Measurements from ENCODE around the gene DENND4A.

The DENND4A gene

GRCh38 chr15:65792138-65792987, at the start of gene DENND4A:
Gene DENND4A, minus strand, starts transcription at chr15:65792293. Its CDS starts 35,843 bp downstream, at chr15:65756450.
- DNase-seq (ENCODE audit: low spot score), result peak; percentile 94

DNA sequence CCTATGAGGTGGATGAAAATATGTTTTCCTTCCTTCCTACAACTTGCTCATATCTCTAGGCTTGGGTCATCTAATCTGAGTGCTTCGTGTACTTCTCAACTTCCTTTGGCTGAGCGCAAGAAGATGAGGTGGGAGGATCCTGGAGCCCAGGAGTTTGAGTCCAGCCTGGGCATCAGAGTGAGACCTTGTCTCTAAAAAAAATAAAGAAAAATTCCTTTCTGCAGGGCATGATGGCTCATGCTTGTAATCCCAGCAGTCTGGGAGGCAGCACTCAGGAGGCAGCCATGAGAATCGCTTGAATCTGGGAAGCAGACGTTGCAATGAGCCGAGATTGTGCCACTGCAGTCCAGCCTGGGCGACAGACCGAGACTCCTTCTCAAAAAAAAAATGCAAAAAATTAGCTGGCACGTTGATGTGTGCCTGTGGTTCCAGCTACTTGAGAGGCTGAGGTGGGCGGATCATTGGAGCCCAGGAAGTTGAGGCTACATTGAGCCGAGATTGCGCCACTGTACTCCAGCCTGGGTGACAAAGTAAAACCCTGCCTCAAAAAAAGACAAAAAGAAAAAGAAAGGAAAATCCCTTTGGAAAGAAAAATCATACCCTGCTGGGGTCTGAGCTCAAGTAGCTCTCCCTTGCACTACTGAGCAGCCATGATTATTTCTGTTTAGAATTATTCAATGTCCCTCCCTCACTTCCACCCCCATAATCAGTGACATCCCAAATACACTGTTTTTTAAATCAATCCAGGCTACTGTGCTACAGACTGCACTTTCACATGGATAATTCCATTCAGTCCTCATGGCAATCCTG, 49.2 kb upstream of the DENND4A start:
- DNase-seq (ENCODE audit: low spot score), result no peak

- DNase-seq (ENCODE audit: low spot score), result no peak
Observed at GRCh38 chr15:65839985-65840384, 47.9 kb upstream of the DENND4A start.

- DNase-seq (ENCODE audit: low spot score), result no peak
Observed at GRCh38 chr15:65839354-65839901, 47.3 kb upstream of the DENND4A start.

- DNase-seq (ENCODE audit: low spot score), result no peak
Observed at GRCh38 chr15:65837301-65838294, 45.5 kb upstream of the DENND4A start.

DNA sequence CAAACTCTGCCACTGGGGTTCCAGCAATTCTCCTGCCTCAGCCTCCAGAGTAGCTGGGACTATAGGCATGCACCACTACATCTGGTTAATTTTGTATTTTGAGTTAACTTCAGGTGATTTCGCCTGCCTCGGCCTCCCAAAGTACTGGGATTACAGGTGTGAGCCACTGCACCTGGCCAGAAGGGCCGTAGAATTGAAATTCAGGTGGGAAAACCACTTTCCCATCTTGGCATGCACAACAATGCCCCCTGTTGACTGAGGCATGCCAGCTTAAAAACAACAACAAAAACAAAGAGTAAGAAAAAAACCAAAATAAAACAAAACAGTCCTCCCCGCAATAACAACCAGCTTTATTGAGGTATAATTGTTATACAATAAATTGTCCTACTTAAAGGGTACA, 44.6 kb upstream of the DENND4A start:
- DNase-seq (ENCODE audit: low spot score), result peak; percentile 48

DNA sequence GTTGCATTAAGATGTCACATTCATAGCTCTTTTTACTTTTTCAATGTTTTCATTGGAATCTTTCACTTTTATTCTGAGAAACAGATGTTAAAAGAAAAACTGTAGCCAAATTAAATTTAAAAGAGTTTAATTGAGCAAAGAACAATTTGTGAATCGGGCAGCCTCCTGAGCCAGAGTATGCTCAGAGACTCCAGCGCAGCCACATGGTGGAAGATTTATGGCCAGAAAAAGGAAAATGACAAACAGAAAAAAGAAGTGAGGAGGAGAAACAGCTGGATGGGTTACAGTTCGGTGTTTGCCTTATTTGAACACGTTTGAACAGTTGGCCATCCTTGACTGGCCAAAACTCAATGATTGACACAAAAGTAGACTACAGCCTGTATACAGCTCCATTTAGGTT, 43.4 kb upstream of the DENND4A start:
- DNase-seq (ENCODE audit: low spot score), result no peak

DNA sequence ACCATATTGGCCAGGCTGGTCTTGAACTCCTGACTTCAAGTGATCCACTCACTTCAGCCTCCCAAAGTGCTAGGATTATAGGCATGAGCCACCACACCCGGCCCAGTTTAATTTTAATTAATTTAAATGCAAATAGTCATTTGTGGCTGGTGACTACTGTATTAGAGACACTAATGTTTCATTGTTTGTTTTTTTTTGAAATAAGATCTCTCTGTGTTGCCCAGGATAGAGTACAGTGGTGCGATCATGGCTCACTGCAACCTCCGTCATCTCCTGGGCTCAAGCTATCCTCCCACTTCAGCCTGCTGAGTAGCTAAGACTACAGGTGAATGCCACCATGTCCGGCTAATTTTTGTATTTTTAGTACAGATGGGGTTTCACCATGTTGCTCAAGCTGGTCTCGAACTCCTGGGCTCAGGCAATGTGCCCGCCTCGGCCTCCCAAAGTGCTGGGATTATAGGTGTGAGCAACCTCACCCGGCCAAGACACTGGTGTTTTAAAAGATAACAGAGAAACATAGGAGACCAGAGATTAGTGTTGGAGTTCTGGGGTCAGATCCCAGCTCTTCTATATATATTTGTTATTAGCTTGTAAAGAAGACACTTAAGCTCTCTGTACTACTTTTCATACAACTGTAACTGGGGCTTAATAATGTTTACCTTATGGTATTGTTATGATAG, 42.6 kb upstream of the DENND4A start:
- DNase-seq (ENCODE audit: low spot score), result no peak

GRCh38 chr15:65833501-65834205, 41.6 kb upstream of the DENND4A start:
- DNase-seq (ENCODE audit: low spot score), result peak; percentile 47

- DNase-seq (ENCODE audit: low spot score), result peak; percentile 44
Observed at GRCh38 chr15:65832549-65833364, 40.7 kb upstream of the DENND4A start.

- peak; percentile 45 for DNase-seq (ENCODE audit: low spot score)
Observed at GRCh38 chr15:65829130-65829764, 37.2 kb upstream of the DENND4A start.

DNA sequence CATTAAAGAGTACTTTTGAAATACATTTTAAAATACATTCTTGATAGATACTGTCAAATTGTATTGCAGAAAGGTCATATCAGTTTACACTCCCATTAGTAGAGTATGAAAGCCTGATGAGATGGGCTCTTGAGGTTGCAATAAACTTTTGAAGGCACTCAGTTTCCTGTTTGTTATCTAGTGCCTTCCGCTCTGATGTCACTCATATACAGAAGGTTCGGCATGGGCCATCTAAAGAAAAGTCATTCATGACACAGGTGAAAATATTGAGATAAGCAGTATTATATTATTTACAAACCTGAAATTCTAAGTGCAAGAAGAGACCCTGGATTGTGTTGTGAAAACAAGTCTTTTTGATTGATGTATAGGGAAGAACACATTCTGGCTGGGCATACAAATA, 36.5 kb upstream of the DENND4A start:
- DNase-seq (ENCODE audit: low spot score), result no peak

- DNase-seq (ENCODE audit: low spot score), result no peak
Observed at GRCh38 chr15:65827065-65827464, 35.0 kb upstream of the DENND4A start.

GRCh38 chr15:65824941-65825544, 33.0 kb upstream of the DENND4A start:
- DNase-seq (ENCODE audit: low spot score), result no peak

DNA sequence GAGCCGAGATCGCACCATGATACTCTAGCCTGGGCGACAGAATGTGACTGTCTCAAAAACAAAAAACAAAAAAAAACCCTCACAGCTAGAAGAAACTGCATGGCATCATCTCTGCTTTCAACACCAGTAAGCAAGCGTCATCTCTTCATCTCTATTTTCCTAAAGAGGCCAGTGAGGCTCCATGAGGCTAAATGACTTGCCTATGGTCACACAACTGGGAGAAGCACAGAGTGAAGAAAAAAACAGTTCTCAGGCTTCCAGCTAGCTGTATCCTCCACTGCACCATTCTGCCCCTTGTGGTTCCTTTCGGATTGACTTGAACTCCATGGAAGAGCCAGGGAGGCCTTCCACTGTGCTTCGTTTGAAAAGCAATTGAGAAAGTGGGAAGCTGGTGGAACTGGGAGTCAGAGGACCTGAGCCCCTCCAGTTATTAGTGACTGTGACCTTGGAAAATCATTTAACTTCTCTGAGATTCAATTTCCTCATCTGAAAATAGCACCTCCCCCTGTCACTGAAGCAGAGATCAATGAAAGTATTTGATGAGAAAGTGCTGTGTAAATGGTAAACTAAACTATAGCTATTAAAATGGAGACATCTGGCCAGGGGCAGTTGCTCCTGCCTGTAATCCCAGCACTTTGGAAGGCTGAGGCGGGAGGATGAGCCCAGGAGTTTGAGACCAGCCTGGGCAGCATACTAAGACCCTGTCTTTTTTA, 32.1 kb upstream of the DENND4A start:
- DNase-seq (ENCODE audit: low spot score), result peak; percentile 75

DNA sequence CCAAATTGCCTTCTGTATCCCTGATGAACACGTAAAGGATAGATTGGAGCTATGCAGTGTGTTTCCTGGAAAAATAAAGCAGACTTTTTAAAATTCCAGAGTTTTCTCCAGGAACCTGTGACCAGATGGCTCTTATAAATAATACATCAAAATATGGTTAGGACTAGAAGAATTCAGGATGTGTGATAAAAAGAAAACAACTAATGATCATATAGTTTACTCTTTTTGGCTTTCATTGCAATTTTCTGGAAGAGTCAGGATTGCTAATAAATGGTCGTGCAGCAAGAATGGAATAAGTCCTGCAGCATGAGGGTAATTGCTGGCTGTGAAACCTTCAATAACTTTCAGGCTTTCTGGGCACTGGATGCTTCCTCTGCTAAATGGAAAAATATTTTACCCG, 30.2 kb upstream of the DENND4A start:
- no peak for DNase-seq (ENCODE audit: low spot score)

DNA sequence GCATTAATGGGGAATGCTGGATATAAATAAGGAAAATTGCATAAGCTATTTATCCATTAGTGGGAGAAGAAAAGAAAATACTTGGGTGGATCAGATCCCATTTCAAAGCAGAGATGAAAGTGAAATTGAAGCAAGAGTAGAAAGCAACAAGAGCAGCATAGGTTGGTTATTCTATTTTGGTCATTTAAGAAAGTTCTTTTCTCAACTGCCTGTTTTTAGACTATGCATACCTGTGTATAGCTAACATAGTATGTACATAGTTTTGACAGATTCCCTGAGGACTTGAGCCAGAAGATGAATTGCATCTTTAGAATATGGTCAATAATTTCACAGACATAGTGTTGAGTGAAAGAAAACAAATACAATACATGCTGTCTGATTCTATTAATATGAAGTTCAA, 29.0 kb upstream of the DENND4A start:
- DNase-seq (ENCODE audit: low spot score), result no peak

DNA sequence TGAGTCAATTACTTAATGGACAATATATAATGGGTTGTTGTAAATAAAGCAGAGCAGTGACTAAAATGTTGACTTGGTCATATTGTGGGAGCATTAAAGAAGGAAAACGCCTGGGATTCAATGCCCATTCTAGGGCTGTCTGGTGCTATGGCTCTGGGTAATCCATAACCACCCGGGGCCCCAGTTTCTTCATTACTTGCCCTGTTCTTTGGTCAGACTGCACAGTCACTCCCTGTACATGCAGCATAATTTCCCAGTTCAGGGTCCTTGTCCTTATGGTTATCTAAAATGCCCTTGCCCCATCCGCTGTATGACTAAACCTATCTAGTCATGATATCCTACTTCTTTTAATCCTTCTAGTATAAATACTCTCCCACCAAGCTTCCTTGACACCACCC, 27.5 kb upstream of the DENND4A start:
- no peak for DNase-seq (ENCODE audit: low spot score)

Data from D341Med (cell line).